Measurements from ENCODE around the gene SLC6A3. TPM values are rescaled to one million over a fixed set of nuclear protein-coding genes. Genes with fewer than 3 reads are reported as not detected.

Gene SLC6A3
- total RNA-seq, 1 experiment from 2014 or later: not detected

GRCh38 chr5:1449081-1449630 is 3.9 kb upstream of the SLC6A3 start:
- peaks cover 44% of the 10 kb centered on the region for H3K27me3 ChIP-seq
- H3K9me3 ChIP-seq: peaks cover 38% of the 10 kb centered on the region
- H3K4me3 ChIP-seq: no peak overlapping the region
- no peaks in the 10 kb centered on the region for H3K36me3 ChIP-seq
- no peak for DNase-seq

- Histone ChIP-seq H3K27me3 (peaks cover 50% of the 10 kb centered on the region), H3K36me3 (no peaks in the 10 kb centered on the region)
- DNase-seq: no peak
Measured at GRCh38 chr5:1448511-1449011, 3.3 kb upstream of the SLC6A3 start.

GRCh38 chr5:1447671-1448361 is 2.6 kb upstream of the SLC6A3 start:
- Histone ChIP-seq H3K9me3 (peaks cover 25% of the 10 kb centered on the region), H3K36me3 (no peaks in the 10 kb centered on the region), H3K27me3 (peaks cover 58% of the 10 kb centered on the region), H3K4me3 (no peak overlapping the region)
- no peak for DNase-seq

More at GRCh38 chr5:1448511-1449011, 3.3 kb upstream of the SLC6A3 start:
- Histone ChIP-seq H3K4me3 (no peak overlapping the region), H3K9me3 (peaks cover 32% of the 10 kb centered on the region)

GRCh38 chr5:1446602-1447343 is 1.5 kb upstream of the SLC6A3 start:
- no peak for DNase-seq
- no peaks in the 10 kb centered on the region for H3K36me3 ChIP-seq
- H3K27me3 ChIP-seq: peaks cover 56% of the 10 kb centered on the region
- H3K4me3 ChIP-seq: no peak overlapping the region
- H3K9me3 ChIP-seq: peaks cover 15% of the 10 kb centered on the region; the same call in 1 of the 2 replicates

GRCh38 chr5:1445689-1446601 is 705 bp upstream of the SLC6A3 start:
- DNase-seq: no peak
- Histone ChIP-seq H3K4me3 (no peak overlapping the region), H3K9me3 (peaks cover 8% of the 10 kb centered on the region; the same call in 1 of the 2 replicates), H3K27me3 (peaks cover 56% of the 10 kb centered on the region), H3K36me3 (no peaks in the 10 kb centered on the region)

- DNase-seq: no peak
- Histone ChIP-seq H3K9me3 (peaks cover 15% of the 10 kb centered on the region), H3K36me3 (no peaks in the 10 kb centered on the region), H3K4me3 (no peak overlapping the region), H3K27me3 (peaks cover 59% of the 10 kb centered on the region)
Measured at GRCh38 chr5:1444361-1445189, 665 bp downstream of the SLC6A3 start.

GRCh38 chr5:1443991-1444360 is 1.3 kb downstream of the SLC6A3 start:
- Histone ChIP-seq H3K9me3 (peaks cover 15% of the 10 kb centered on the region), H3K36me3 (no peaks in the 10 kb centered on the region), H3K4me3 (no peak overlapping the region), H3K27me3 (peaks cover 59% of the 10 kb centered on the region)
- DNase-seq: no peak

- Histone ChIP-seq H3K9me3 (peaks cover 15% of the 10 kb centered on the region), H3K4me3 (no peak overlapping the region), H3K27me3 (peaks cover 67% of the 10 kb centered on the region), H3K36me3 (no peaks in the 10 kb centered on the region)
- no peak for DNase-seq
Measured at GRCh38 chr5:1443171-1443570, 2.1 kb downstream of the SLC6A3 start.

GRCh38 chr5:1442222-1443145 is 2.8 kb downstream of the SLC6A3 start:
- DNase-seq: no peak
- H3K4me3 ChIP-seq: no peak overlapping the region
- H3K36me3 ChIP-seq: no peaks in the 10 kb centered on the region
- H3K27me3 ChIP-seq: peaks cover 62% of the 10 kb centered on the region
- H3K9me3 ChIP-seq: peaks cover 15% of the 10 kb centered on the region

GRCh38 chr5:1441166-1441865 is 3.9 kb downstream of the SLC6A3 start:
- Histone ChIP-seq H3K9me3 (peaks cover 15% of the 10 kb centered on the region), H3K4me3 (no peak overlapping the region), H3K36me3 (no peaks in the 10 kb centered on the region), H3K27me3 (peaks cover 53% of the 10 kb centered on the region)
- no peak for DNase-seq

- Histone ChIP-seq H3K4me3 (no peak overlapping the region), H3K9me3 (peaks cover 9% of the 10 kb centered on the region), H3K27me3 (peaks cover 41% of the 10 kb centered on the region), H3K36me3 (no peaks in the 10 kb centered on the region)
- no peak for DNase-seq
Measured at GRCh38 chr5:1440098-1440493, 5.1 kb downstream of the SLC6A3 start.

- Histone ChIP-seq H3K36me3 (no peaks in the 10 kb centered on the region), H3K9me3 (peaks cover 9% of the 10 kb centered on the region), H3K4me3 (no peak overlapping the region), H3K27me3 (peaks cover 35% of the 10 kb centered on the region)
- DNase-seq: no peak
Measured at GRCh38 chr5:1439388-1440097, 5.7 kb downstream of the SLC6A3 start.

GRCh38 chr5:1438871-1439270 is 6.4 kb downstream of the SLC6A3 start:
- H3K27me3 ChIP-seq: peaks cover 29% of the 10 kb centered on the region
- no peaks in the 10 kb centered on the region for H3K36me3 ChIP-seq
- no peak for DNase-seq
- H3K4me3 ChIP-seq: no peak overlapping the region
- peaks cover 11% of the 10 kb centered on the region for H3K9me3 ChIP-seq
